ENCODE data around the gene TMED6. TPM values are rescaled to one million over a fixed set of nuclear protein-coding genes. Genes with fewer than 3 reads are reported as not detected.
"Not testable (repeated sequence)": the region's sequence is repeated elsewhere in the genome, so short reads cannot be mapped to it uniquely, and the experiment has no call there.

TMED6 gene
- total and polyA plus RNA-seq, 2 experiments from 2014 or later: 0.29 TPM; not detected in 1

- TF ChIP-seq CREB1 (CRISPR knock-in tag; IDR thresholded peaks at IDR 0.05; ENCODE audit: low read depth): no peak
- no peak for TF ChIP-seq JUNB (IDR thresholded peaks at IDR 0.05; ENCODE audit: unreplicated experiment)
- TF ChIP-seq EZH2 (IDR thresholded peaks at IDR 0.05; ENCODE audit: low read depth, unreplicated experiment): no peak
- TF ChIP-seq ZNF331 (CRISPR knock-in tag; IDR thresholded peaks at IDR 0.05; ENCODE audit: low read depth): no peak
- TF ChIP-seq ETS1 (IDR thresholded peaks at IDR 0.05): no peak
- TF ChIP-seq ZNF114 (CRISPR knock-in tag; IDR thresholded peaks at IDR 0.05): no peak
- TF ChIP-seq STAT1 (IDR thresholded peaks at IDR 0.05; ENCODE audit: unreplicated experiment): no peak
- TF ChIP-seq CTCF (conservative IDR thresholded peaks at IDR 0.05; ENCODE audit: low read depth in 2 of 2): no peak
- TF ChIP-seq EZH2phosphoT487 (IDR thresholded peaks at IDR 0.05; ENCODE audit: unreplicated experiment): no peak
- no peak for TF ChIP-seq REST (IDR thresholded peaks at IDR 0.05; ENCODE audit: unreplicated experiment)
These were observed 11.7 kb upstream of the TMED6 start (continued) for GRCh38 chr16:69363281-69363717.

GRCh38 chr16:69360070-69360469 lies 8.5 kb upstream of the TMED6 start:
- not testable (repeated sequence) for H3K9me2 ChIP-seq (ENCODE audit: insufficient read depth); H2AFZ ChIP-seq; H3K4me3 Mint-ChIP-seq; ATAC-seq; H3K27ac ChIP-seq (ENCODE audit: low read depth); H3K4me2 ChIP-seq; H3K9me3 Mint-ChIP-seq; H3K27me3 Mint-ChIP-seq (ENCODE audit: insufficient read depth, low read depth, poor library complexity); DNase-seq (ENCODE audit: low spot score); H3K27me3 ChIP-seq (ENCODE audit: insufficient read depth); H3K4me3 ChIP-seq; H3F3A ChIP-seq (replicated peaks; ENCODE audit: low read depth); H3K27ac Mint-ChIP-seq; H3K36me3 ChIP-seq (ENCODE audit: insufficient read depth); H3K79me2 ChIP-seq (replicated peaks; ENCODE audit: insufficient read depth); H3K4me1 Mint-ChIP-seq; H3K4me1 ChIP-seq (ENCODE audit: insufficient read depth); H4K20me1 ChIP-seq (replicated peaks; ENCODE audit: insufficient read depth); H3K36me3 Mint-ChIP-seq (ENCODE audit: low read depth)

All from GM23338 (cell line).